OCI-LY1 (cell line): ENCODE measurements around the gene KRTAP19-2.
"Not testable (repeated sequence)": the region's sequence is repeated elsewhere in the genome, so short reads cannot be mapped to it uniquely, and the experiment has no call there.

ENCODE experiments used
- H2AFZ ChIP-seq: fragments of 200-600 bp; sonication (generic), shearing (Covaris generic); 2 replicates; pipeline ENCODE4 v1.6.0; 2014; ENCODE audit warnings: antibody characterized with exemption, mild to moderate bottlenecking, low read length
- H3F3A ChIP-seq: fragments of 200-600 bp; sonication (generic), shearing (Covaris generic); 2 replicates; pipeline ENCODE4 v1.6.0; 2014; ENCODE audit warnings: mild to moderate bottlenecking, antibody characterized with exemption, low read length, moderate library complexity; ENCODE audit not compliant: insufficient read depth
- H3K27ac ChIP-seq: fragments of 200-600 bp; sonication (generic); 2 replicates; pipeline ENCODE4 v1.5.1; 2014; ENCODE audit warnings: low read length, mixed run types, mild to moderate bottlenecking, low read depth; ENCODE audit not compliant: poor library complexity, severe bottlenecking
- H3K27me3 ChIP-seq: fragments of 200-600 bp; sonication (generic); 2 replicates; pipeline ENCODE4 v1.6.0; 2014; ENCODE audit warnings: antibody characterized with exemption, mild to moderate bottlenecking, low read length, moderate library complexity; ENCODE audit not compliant: insufficient read depth
- H3K36me3 ChIP-seq: fragments of 200-600 bp; sonication (generic); 2 replicates; pipeline ENCODE4 v1.6.1; 2014; ENCODE audit warnings: mild to moderate bottlenecking, antibody characterized with exemption, low read length, moderate library complexity, mixed read lengths; ENCODE audit not compliant: insufficient read depth
- H3K4me1 ChIP-seq: fragments of 200-600 bp; sonication (generic); 2 replicates; pipeline ENCODE4 v1.5.1; 2014; ENCODE audit warnings: mild to moderate bottlenecking, low read length, moderate library complexity; ENCODE audit not compliant: insufficient read depth, severe bottlenecking
- H3K4me2 ChIP-seq: fragments of 200-600 bp; sonication (generic), shearing (Covaris generic); 2 replicates; pipeline ENCODE4 v1.6.1; 2014; ENCODE audit warnings: low read length
- H3K4me3 ChIP-seq: fragments of 200-600 bp; sonication (generic); 2 replicates; pipeline ENCODE4 v1.5.1; 2014; ENCODE audit warnings: low read length, low read depth, mild to moderate bottlenecking, mixed read lengths; ENCODE audit not compliant: poor library complexity, severe bottlenecking
- H3K79me2 ChIP-seq: fragments of 200-600 bp; shearing (Covaris generic); 2 replicates; pipeline ENCODE4 v1.6.1; 2016; ENCODE audit warnings: mixed run types, low read length, mixed read lengths; ENCODE audit not compliant: insufficient read depth
- H3K9ac ChIP-seq: fragments of 200-600 bp; sonication (generic), shearing (Covaris generic); 2 replicates; pipeline ENCODE4 v1.6.1; 2014; ENCODE audit warnings: mild to moderate bottlenecking, low read length, mixed read lengths
- H3K9me2 ChIP-seq: fragments of 200-600 bp; sonication (generic), shearing (Covaris generic); 2 replicates; pipeline ENCODE4 v1.6.1; 2014; ENCODE audit warnings: low read depth, mild to moderate bottlenecking, low read length, mixed read lengths
- H3K9me3 ChIP-seq: fragments of 200-600 bp; shearing (Covaris generic); 2 replicates; pipeline ENCODE4 v1.6.1; 2014; ENCODE audit warnings: low read length, mixed read lengths
- H4K20me1 ChIP-seq: fragments of 200-600 bp; sonication (generic), shearing (Covaris generic); 2 replicates; pipeline ENCODE4 v1.6.0; 2016; ENCODE audit warnings: mild to moderate bottlenecking, low read length; ENCODE audit not compliant: insufficient read depth
- EZH2 ChIP-seq: fragments of 200-600 bp; sonication (generic), shearing (Covaris generic); IDR thresholded peaks from 2 replicates; pipeline ENCODE4 v1.8.0; 2017; ENCODE audit warnings: borderline replicate concordance, mixed run types, mild to moderate bottlenecking, antibody characterized with exemption, low read length, moderate library complexity, mixed read lengths
- TF ChIP-seq, protein P1 (sequence below): fragments of 200-600 bp; sonication (generic), shearing (Covaris generic); IDR thresholded peaks from 2 replicates; pipeline ENCODE4 v1.5.1; 2017; ENCODE audit warnings: mild to moderate bottlenecking, antibody characterized with exemption, low read length, moderate library complexity, mixed read lengths

KRTAP19-2 gene

DNA sequence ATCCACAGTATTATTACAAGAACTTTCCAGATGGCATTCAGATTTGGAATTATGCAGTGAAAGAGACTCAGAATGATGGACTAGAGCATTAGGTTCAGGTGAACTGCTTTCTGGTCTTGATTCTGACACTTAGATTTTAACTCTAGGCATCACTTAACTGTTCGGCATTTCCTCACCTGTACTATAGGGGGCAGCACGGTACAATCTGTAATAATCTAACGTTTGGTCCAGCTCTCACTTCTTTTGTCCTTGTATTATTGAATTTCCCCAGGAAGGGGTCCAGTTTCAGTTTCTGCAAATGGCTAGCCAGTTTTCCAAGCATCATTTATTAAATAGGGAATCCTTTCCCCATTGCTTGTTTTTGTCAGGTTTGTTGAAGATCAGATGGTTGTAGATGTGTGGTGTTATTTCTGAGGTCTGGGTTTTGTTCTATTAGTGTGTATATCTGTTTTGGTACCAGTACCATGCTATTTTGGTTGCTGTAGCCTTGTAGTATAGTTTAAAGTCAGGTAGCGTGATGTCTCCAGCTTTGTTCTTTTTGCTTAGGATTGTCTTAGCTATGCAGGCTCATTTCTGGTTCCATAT is 18.5 kb upstream of the KRTAP19-2 start:
- not testable (repeated sequence) for H3K79me2 ChIP-seq, H2AFZ ChIP-seq, H3K27me3 ChIP-seq, H3K36me3 ChIP-seq, H3K9me3 ChIP-seq, H3K4me1 ChIP-seq, H3F3A ChIP-seq, H3K4me2 ChIP-seq, H3K9ac ChIP-seq, H3K4me3 ChIP-seq, H3K27ac ChIP-seq, H3K9me2 ChIP-seq, H4K20me1 ChIP-seq
- TF ChIP-seq, protein P1, sequence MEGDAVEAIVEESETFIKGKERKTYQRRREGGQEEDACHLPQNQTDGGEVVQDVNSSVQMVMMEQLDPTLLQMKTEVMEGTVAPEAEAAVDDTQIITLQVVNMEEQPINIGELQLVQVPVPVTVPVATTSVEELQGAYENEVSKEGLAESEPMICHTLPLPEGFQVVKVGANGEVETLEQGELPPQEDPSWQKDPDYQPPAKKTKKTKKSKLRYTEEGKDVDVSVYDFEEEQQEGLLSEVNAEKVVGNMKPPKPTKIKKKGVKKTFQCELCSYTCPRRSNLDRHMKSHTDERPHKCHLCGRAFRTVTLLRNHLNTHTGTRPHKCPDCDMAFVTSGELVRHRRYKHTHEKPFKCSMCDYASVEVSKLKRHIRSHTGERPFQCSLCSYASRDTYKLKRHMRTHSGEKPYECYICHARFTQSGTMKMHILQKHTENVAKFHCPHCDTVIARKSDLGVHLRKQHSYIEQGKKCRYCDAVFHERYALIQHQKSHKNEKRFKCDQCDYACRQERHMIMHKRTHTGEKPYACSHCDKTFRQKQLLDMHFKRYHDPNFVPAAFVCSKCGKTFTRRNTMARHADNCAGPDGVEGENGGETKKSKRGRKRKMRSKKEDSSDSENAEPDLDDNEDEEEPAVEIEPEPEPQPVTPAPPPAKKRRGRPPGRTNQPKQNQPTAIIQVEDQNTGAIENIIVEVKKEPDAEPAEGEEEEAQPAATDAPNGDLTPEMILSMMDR: peak; percentile 58

DNA sequence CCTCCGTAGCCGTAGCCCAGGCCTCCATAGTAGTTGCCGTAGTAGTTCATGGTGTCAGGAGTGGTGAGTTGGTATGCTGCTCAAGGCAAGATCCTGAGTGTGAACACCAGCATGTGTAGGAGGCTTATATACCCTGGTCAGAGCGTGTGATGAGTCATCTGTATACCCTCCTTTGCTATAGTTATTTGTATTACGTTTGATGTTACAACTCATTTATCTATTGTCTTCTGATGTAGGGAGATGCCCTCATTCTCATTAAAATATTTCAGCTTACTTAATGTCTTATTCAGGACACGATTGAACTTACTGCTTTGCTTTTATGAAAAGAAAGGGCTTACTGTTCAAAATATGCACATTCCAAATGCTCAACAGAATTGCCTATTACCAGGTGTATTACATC is 14.8 kb upstream of the KRTAP19-2 start, which contains the start of gene KRTAP19-5:
Gene KRTAP19-5, minus strand, starts transcription at position 101 of the 400 bp plus-strand sequence. Its CDS starts 51 bp downstream, at position 50.
- Histone ChIP-seq H3K9me2 (no peaks in the 10 kb centered on the region), H3K36me3 (no peaks in the 10 kb centered on the region), H3K27ac (no peak within 1 kb of the TSS), H3F3A (no peaks in the 10 kb centered on the region), H3K27me3 (no peaks in the 10 kb centered on the region), H3K4me2 (no peak within 1 kb of the TSS), H3K4me3 (no peak within 1 kb of the TSS), H3K4me1 (no peaks in the 10 kb centered on the region), H3K9me3 (no peaks in the 10 kb centered on the region), H4K20me1 (no peaks in the 10 kb centered on the region), H2AFZ (no peak within 1 kb of the TSS), H3K79me2 (no peaks in the 10 kb centered on the region), H3K9ac (no peak within 1 kb of the TSS)
- no peak for TF ChIP-seq EZH2
- TF ChIP-seq, protein P1: no peak

DNA sequence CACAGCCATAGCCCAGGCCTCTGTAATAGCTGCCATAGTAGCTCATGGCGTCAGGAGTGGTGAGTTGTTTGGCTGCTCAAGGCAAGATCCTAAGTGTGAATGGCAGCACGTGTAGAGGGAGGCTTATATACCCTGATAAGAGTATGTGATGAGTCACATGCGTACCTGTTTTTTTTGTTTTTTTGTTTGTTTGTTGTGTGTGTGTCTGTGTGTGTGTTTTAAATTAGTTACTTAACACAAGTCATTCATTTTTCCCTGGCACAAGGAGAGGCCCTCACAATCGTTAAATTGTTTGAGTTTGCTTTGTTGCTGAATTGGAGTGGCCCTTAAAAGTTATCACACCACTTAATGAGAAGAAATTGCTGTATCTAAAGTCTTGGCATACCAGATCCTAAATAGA is 9.8 kb upstream of the KRTAP19-2 start, which contains the start of gene KRTAP19-4:
Gene KRTAP19-4, minus strand, starts transcription at position 101 of the 400 bp plus-strand sequence. Its CDS starts 55 bp downstream, at position 46.
- Histone ChIP-seq H4K20me1 (no peaks in the 10 kb centered on the region), H3K4me1 (no peaks in the 10 kb centered on the region), H3K36me3 (no peaks in the 10 kb centered on the region), H2AFZ (no peak within 1 kb of the TSS), H3K9me3 (no peaks in the 10 kb centered on the region), H3K27ac (no peak within 1 kb of the TSS), H3K79me2 (no peaks in the 10 kb centered on the region), H3K27me3 (no peaks in the 10 kb centered on the region), H3K4me2 (no peak within 1 kb of the TSS), H3K9me2 (no peaks in the 10 kb centered on the region), H3K9ac (no peak within 1 kb of the TSS), H3F3A (no peaks in the 10 kb centered on the region), H3K4me3 (no peak within 1 kb of the TSS)
- no peak for TF ChIP-seq EZH2
- TF ChIP-seq, protein P1: no peak
